ENCODE results near the gene AP1S1.

The AP1S1 gene

GRCh38 chr7:101206665-101207042 lies 52.4 kb downstream of the AP1S1 start:
- TF ChIP-seq GATA3 (IDR thresholded peaks at IDR 0.05; ENCODE audit: low read depth, low read length) (no peak), GATA2 (IDR thresholded peaks at IDR 0.05; ENCODE audit: low read depth, low read length) (no peak)

- TF ChIP-seq GATA2 (IDR thresholded peaks at IDR 0.05; ENCODE audit: low read depth, low read length) (no peak), GATA3 (IDR thresholded peaks at IDR 0.05; ENCODE audit: low read depth, low read length) (no peak)
Observed at GRCh38 chr7:101207459-101207858, 53.2 kb downstream of the AP1S1 start.

GRCh38 chr7:101208794-101209193 lies 54.5 kb downstream of the AP1S1 start:
- no peak for TF ChIP-seq GATA3 (IDR thresholded peaks at IDR 0.05; ENCODE audit: low read depth, low read length)
- no peak for TF ChIP-seq GATA2 (IDR thresholded peaks at IDR 0.05; ENCODE audit: low read depth, low read length)

GRCh38 chr7:101210143-101210542 lies 55.9 kb downstream of the AP1S1 start:
- TF ChIP-seq GATA2 (IDR thresholded peaks at IDR 0.05; ENCODE audit: low read depth, low read length) (no peak), GATA3 (IDR thresholded peaks at IDR 0.05; ENCODE audit: low read depth, low read length) (no peak)
